Esophagus squamous epithelium (tissue), 5 donors: ENCODE data around the gene ST3GAL4. TPM values are rescaled to one million over a fixed set of nuclear protein-coding genes. Genes with fewer than 3 reads are reported as not detected.
A peak's percentile ranks its signal among the peaks of the same experiment; 100 is the strongest.

Source experiments
- DNase-seq: peaks from one replicate; lab custom pipeline; 2025; lab: John Stamatoyannopoulos, UW
- H3K27ac ChIP-seq, 4 donors: fragments of 200-600 bp; sonication (generic); one replicate each; pipeline ENCODE4 v1.5.1; 2016 to 2019; ENCODE audit warnings: mild to moderate bottlenecking in 1 of 4
- H3K27me3 ChIP-seq, 4 donors: fragments of 200-600 bp; sonication (generic); 1 replicate in 3 of 4; 2 replicates in 1 of 4; pipeline versions ENCODE4 v1.5.1 to v1.6.0; 2017 to 2021; ENCODE audit warnings: antibody characterized with exemption in 1 of 4
- H3K36me3 ChIP-seq, 3 donors: fragments of 200-600 bp; sonication (generic); one replicate each; pipeline ENCODE4 v1.5.1; 2016 to 2019
- H3K4me1 ChIP-seq, 3 donors: fragments of 200-600 bp; sonication (generic); one replicate each; pipeline ENCODE4 v1.5.1; 2017 to 2019
- H3K4me3 ChIP-seq, 4 donors: fragments of 200-600 bp; sonication (generic); 1 replicate in 3 of 4; 2 replicates in 1 of 4; pipeline ENCODE4 v1.5.1; 2016 to 2019; ENCODE audit warnings: mild to moderate bottlenecking in 2 of 4, moderate library complexity in 1 of 4
- H3K9me3 ChIP-seq, 3 donors: fragments of 200-600 bp; sonication (generic); one replicate each; pipeline ENCODE4 v1.5.1; 2016 to 2019
- POLR2A ChIP-seq, 4 donors: fragments of 450-650 bp; IDR thresholded peaks; one replicate each; pipeline ENCODE4 v1.6.1; 2017; ENCODE audit warnings: antibody characterized with exemption in 4 of 4, mild to moderate bottlenecking in 4 of 4, moderate library complexity in 3 of 4
- WGBS, 2 donors: methylation state at CpG; one replicate each; pipeline ENCODE4 v1.1.5; 2018; 5-methylcytosine and 5-hydroxymethylcytosine counted together
- intact Hi-C: fragments of 100-400 bp; cut with DNase I; formaldehyde crosslinking; loops from one replicate; pipeline ENCODE4 v1.15.0; 2022
- total RNA-seq, 4 donors: library from RNA; depleted of rRNA; stranded (reverse); fragments of >200 nt; gene quantifications; one replicate each; pipeline ENCODE4 v1.1.0, GENCODE V29; 2016
- TF ChIP-seq, protein P1 (sequence below), 6 experiments: fragments of 450-650 bp in 4 of 6; fragments of 200-600 bp in 2 of 6; sonication (generic) in 2 of 6; IDR thresholded peaks; one replicate each; pipeline ENCODE4 v1.5.1; 2016 to 2019; ENCODE audit warnings: antibody characterized with exemption in 6 of 6, mild to moderate bottlenecking in 4 of 6, moderate library complexity in 4 of 6
- donor health status: DM: yes; HTN: yes; CAD: no.

ST3GAL4 gene
- total RNA-seq, 4 donors from 2014 or later: 31.0 to 110 (median 51.2) TPM

DNA sequence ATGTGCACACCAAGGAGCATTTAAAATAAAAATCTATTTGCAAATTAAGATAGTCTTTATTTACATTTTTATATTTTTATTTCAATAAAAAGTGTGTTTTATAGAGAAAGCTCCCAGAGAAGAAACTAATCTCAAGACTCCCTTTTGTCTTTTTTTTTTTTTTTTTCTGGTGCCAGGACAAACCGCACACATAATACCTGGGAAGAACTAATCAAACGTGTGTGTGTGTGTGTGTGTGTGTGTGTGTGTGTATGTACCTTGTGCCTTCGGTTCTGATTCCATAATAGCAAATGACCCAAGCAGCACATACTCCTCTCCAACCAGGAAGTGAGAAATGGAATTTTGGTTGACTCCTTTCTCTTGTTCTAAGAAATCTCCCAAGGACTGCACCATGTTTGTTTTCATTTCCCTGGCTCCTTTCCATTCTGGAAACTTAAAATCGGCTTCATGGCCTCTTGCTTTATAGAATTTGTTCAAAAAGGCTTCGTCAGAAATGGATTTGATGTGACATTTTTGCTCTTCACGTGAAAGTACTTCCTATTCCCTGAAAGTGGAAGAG, 65.3 kb downstream of the ST3GAL4 start:
- H3K4me1 ChIP-seq: peaks cover 14 to 54% (median 15%) of the 10 kb centered on the region in 3 donors
- intact Hi-C loops: no loop called here
- WGBS, 2 donors: 50 to 58% methylated on average over 6 of the region's 6 CpGs
- H3K36me3 ChIP-seq: no peaks in the 10 kb centered on the region
- peak overlapping the region in 3 of 4 donors; percentile 38 to 45 (median 44) for H3K27ac ChIP-seq
- H3K9me3 ChIP-seq: no peaks in the 10 kb centered on the region
- DNase-seq: no peak
- no peak overlapping the region for H3K4me3 ChIP-seq
- TF ChIP-seq, protein P1, sequence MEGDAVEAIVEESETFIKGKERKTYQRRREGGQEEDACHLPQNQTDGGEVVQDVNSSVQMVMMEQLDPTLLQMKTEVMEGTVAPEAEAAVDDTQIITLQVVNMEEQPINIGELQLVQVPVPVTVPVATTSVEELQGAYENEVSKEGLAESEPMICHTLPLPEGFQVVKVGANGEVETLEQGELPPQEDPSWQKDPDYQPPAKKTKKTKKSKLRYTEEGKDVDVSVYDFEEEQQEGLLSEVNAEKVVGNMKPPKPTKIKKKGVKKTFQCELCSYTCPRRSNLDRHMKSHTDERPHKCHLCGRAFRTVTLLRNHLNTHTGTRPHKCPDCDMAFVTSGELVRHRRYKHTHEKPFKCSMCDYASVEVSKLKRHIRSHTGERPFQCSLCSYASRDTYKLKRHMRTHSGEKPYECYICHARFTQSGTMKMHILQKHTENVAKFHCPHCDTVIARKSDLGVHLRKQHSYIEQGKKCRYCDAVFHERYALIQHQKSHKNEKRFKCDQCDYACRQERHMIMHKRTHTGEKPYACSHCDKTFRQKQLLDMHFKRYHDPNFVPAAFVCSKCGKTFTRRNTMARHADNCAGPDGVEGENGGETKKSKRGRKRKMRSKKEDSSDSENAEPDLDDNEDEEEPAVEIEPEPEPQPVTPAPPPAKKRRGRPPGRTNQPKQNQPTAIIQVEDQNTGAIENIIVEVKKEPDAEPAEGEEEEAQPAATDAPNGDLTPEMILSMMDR (IDR thresholded peaks at IDR 0.05): no peak
- TF ChIP-seq POLR2A (IDR thresholded peaks at IDR 0.05): no peak
- H3K27me3 ChIP-seq: peaks cover 0 to 15% (median 0%) of the 10 kb centered on the region in 4 donors

DNA sequence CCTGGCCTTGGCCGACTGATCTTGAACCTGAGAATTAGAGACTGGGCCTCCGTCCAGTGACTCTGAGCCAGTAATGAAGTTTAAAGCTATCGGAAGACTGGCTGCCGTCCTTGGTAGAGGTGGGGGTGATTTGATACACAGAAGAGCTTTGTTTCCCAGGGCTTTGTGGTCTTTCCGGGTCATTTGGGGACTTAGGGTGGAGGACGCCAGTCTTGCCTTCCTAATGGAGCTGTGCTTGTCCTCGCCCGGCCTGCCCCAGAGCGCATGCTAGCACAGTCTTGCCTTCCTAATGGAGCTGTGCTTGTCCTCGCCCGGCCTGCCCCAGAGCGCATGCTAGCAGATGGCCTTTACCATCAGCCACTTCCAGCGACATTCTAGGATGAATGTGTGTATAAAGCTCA, 65.8 kb downstream of the ST3GAL4 start:
- intact Hi-C loops: no loop called here

DNA sequence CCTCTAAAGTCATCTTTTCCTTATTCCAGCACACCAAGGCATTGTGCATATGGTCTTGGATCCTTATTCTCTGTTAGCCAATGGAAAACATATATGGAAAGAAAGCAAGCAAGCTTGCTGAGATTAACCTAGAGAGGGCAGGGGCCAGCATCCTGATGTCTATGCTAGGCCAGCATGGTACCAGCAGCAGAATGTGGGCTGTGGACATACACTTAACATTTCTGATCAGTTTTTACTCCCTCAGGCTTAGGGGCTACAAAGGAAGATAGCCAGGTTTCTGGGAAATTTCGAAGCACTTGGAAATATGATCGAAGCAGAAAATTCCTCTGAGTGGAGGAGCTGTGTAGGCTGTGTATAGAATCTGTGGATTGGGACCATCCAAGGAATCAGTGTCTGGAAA, 67.0 kb downstream of the ST3GAL4 start:
- DNase-seq: no peak
- Histone ChIP-seq H3K27me3 (peaks cover 0 to 15% (median 0%) of the 10 kb centered on the region in 4 donors), H3K9me3 (no peaks in the 10 kb centered on the region), H3K4me3 (no peak overlapping the region), H3K4me1 (peaks cover 0 to 46% (median 6%) of the 10 kb centered on the region in 3 donors), H3K27ac (no peak overlapping the region), H3K36me3 (no peaks in the 10 kb centered on the region)
- intact Hi-C loops: no loop called here
- WGBS, 2 donors: 77 to 89% methylated on average over 2 of the region's 2 CpGs
- TF ChIP-seq, protein P1 (IDR thresholded peaks at IDR 0.05): no peak
- TF ChIP-seq POLR2A (IDR thresholded peaks at IDR 0.05): no peak

More for the DNA sequence above, 65.8 kb downstream of the ST3GAL4 start:
- peaks cover 0 to 15% (median 0%) of the 10 kb centered on the region in 4 donors for H3K27me3 ChIP-seq
- H3K4me1 ChIP-seq: peaks cover 9 to 49% (median 10%) of the 10 kb centered on the region in 3 donors
- DNase-seq: no peak
- TF ChIP-seq POLR2A (IDR thresholded peaks at IDR 0.05): no peak
- TF ChIP-seq, protein P1 (IDR thresholded peaks at IDR 0.05): no peak
- 84% methylated on average over 7 to 9 of the region's 13 CpGs for WGBS, 2 donors
- no peak overlapping the region for H3K4me3 ChIP-seq
- H3K36me3 ChIP-seq: no peaks in the 10 kb centered on the region
- H3K27ac ChIP-seq: peak overlapping the region in 3 of 4 donors; percentile 36 to 45 (median 38)
- H3K9me3 ChIP-seq: no peaks in the 10 kb centered on the region

DNA sequence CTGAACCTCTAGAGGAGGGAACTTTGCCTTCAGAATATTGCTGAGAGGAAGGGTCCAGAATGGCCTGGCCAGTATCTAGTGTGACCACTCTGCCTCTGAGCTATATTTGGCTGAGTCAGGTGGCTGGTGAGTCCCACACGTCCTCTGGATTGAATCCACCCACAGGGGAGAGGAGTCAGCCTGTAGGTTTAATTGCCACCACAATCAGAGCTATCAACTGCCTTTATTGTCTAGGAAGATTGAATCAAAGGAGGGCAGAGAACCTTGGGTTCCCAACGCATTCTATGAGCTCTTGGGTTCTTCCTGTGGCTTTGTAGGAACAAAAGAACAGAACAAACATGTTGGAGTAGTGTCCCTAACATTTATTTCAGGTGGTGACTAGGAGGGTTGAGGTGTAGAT, 67.7 kb downstream of the ST3GAL4 start:
- no peak for TF ChIP-seq POLR2A (IDR thresholded peaks at IDR 0.05)
- TF ChIP-seq, protein P1 (IDR thresholded peaks at IDR 0.05): no peak
- Histone ChIP-seq H3K9me3 (no peaks in the 10 kb centered on the region), H3K27ac (no peak overlapping the region), H3K36me3 (no peaks in the 10 kb centered on the region), H3K27me3 (peaks cover 0 to 15% (median 0%) of the 10 kb centered on the region in 4 donors), H3K4me3 (no peak overlapping the region), H3K4me1 (peaks cover 0 to 44% (median 6%) of the 10 kb centered on the region in 3 donors)
- WGBS, 2 donors: 17 to 73% methylated on average over 1 of the region's 2 CpGs
- DNase-seq: no peak
- intact Hi-C loops: no loop called here

DNA sequence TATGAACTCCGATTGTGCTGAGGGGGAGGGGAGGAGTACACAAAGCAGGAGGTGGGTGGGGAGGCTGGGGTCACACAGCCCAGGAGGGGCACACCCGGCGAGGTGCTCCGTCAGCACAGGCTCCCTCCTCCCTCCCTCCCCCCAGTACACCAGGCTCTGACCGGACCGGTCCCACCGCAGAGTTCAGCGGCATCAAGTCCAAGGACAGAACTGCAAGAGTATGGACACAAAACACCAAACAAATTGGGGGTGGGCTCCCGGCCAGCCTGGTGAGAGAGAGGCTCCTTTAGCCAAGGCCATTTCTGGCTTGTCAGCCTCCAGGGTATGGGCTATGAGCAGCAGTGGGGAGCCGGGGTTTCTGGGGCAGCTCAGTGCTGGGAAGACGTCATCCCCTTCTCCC, 68.3 kb downstream of the ST3GAL4 start:
- Histone ChIP-seq H3K36me3 (no peaks in the 10 kb centered on the region), H3K27ac (no peak overlapping the region), H3K4me3 (no peak overlapping the region), H3K4me1 (peaks cover 0 to 39% (median 6%) of the 10 kb centered on the region in 3 donors), H3K9me3 (no peaks in the 10 kb centered on the region), H3K27me3 (peaks cover 0 to 15% (median 0%) of the 10 kb centered on the region in 4 donors)
- intact Hi-C loops: no loop called here
- 55 to 81% methylated on average over 4 to 8 of the region's 11 CpGs for WGBS, 2 donors
- no peak for DNase-seq
- TF ChIP-seq POLR2A (IDR thresholded peaks at IDR 0.05): no peak
- TF ChIP-seq, protein P1 (IDR thresholded peaks at IDR 0.05): no peak
